GM18511 (cell line): ENCODE measurements around the gene AXL.
"Not testable (repeated sequence)": the region's sequence is repeated elsewhere in the genome, so short reads cannot be mapped to it uniquely, and the experiment has no call there.

Experiments used
- ATAC-seq: cut with Tn5 transposase; IDR thresholded peaks from one replicate; pipeline ENCODE4 v1.9.1; 2021; ENCODE audit warnings: mild to moderate bottlenecking, moderate library complexity; ENCODE audit not compliant: unreplicated experiment

AXL gene

GRCh38 chr19:41206456-41206855 is 12.6 kb upstream of the AXL start:
- no peak for ATAC-seq

- ATAC-seq = no peak
These were observed 11.9 kb upstream of the AXL start for GRCh38 chr19:41206926-41207750.

- ATAC-seq = no peak
These were observed 4.9 kb upstream of the AXL start for GRCh38 chr19:41214161-41214560.

- no peak for ATAC-seq
These were observed 1.3 kb upstream of the AXL start for GRCh38 chr19:41217741-41218140.

- ATAC-seq = no peak
These were observed 791 bp upstream of the AXL start for GRCh38 chr19:41218249-41218614.

GRCh38 chr19:41219924-41220567 is 1.0 kb downstream of the AXL start:
- ATAC-seq = no peak

GRCh38 chr19:41220811-41221210 is 1.8 kb downstream of the AXL start:
- ATAC-seq = no peak

GRCh38 chr19:41221514-41222205 is 2.6 kb downstream of the AXL start:
- ATAC-seq = no peak

GRCh38 chr19:41222240-41222639 is 3.2 kb downstream of the AXL start:
- no peak for ATAC-seq

- ATAC-seq = no peak
These were observed 4.6 kb downstream of the AXL start for GRCh38 chr19:41223431-41224234.

GRCh38 chr19:41224632-41225031 is 5.6 kb downstream of the AXL start:
- ATAC-seq = no peak

- ATAC-seq = no peak
These were observed 6.4 kb downstream of the AXL start for GRCh38 chr19:41225238-41226052.

- ATAC-seq = no peak
These were observed 7.2 kb downstream of the AXL start for GRCh38 chr19:41226053-41226873.

- ATAC-seq = no peak
These were observed 7.9 kb downstream of the AXL start for GRCh38 chr19:41226874-41227390.

GRCh38 chr19:41228486-41228885 is 9.5 kb downstream of the AXL start:
- no peak for ATAC-seq

GRCh38 chr19:41229338-41229737 is 10.3 kb downstream of the AXL start:
- ATAC-seq = not testable (repeated sequence)

GRCh38 chr19:41230067-41230857 is 11.2 kb downstream of the AXL start:
- no peak for ATAC-seq

GRCh38 chr19:41232686-41233085 is 13.7 kb downstream of the AXL start:
- ATAC-seq = no peak
